K562 (cell line): ENCODE measurements around the gene SLC18A3. TPM values are rescaled to one million over a fixed set of nuclear protein-coding genes. Genes with fewer than 3 reads are reported as not detected.

ENCODE experiments used
- ATF2 ChIP-seq: sonication (generic); formaldehyde crosslinking; IDR thresholded peaks from 2 replicates; pipeline ENCODE4 v1.8.1; 2022; ENCODE audit warnings: missing genetic modification reagents
- FOSL1 ChIP-seq: fragments of 200-800 bp; sonication (Bioruptor generic); conservative IDR thresholded peaks from 2 replicates; pipeline ENCODE4 v1.6.1; 2016; ENCODE audit warnings: missing genetic modification characterization, missing compliant biosample characterization
- IRF1 ChIP-seq: sonication (generic); formaldehyde crosslinking; IDR thresholded peaks from 2 replicates; pipeline ENCODE4 v1.8.0; 2022; ENCODE audit warnings: missing genetic modification reagents, mild to moderate bottlenecking, borderline replicate concordance
- MLX ChIP-seq, 2 experiments: fragments of 450-650 bp in 1 of 2; sonication (generic) in 1 of 2; formaldehyde crosslinking; conservative IDR thresholded peaks; 2 replicates each; pipeline versions ENCODE4 v1.4.0 to v1.8.1; 2020 to 2022; ENCODE audit warnings: mild to moderate bottlenecking in 1 of 2, missing genetic modification reagents in 1 of 2
- NCOA1 ChIP-seq: fragments of 450-650 bp; IDR thresholded peaks from 2 replicates; pipeline ENCODE4 v1.6.1; 2016; ENCODE audit warnings: low read depth
- RBFOX2 ChIP-seq: fragments of 200-400 bp; formaldehyde crosslinking; IDR thresholded peaks from 2 replicates; pipeline ENCODE4 v1.6.1; 2017; ENCODE audit warnings: low read depth, mild to moderate bottlenecking, low read length, moderate library complexity
- RFX7 ChIP-seq: fragments of 250-450 bp; sonication (Bioruptor Pico); IDR thresholded peaks from 2 replicates; pipeline ENCODE4 v1.5.1; 2021; ENCODE audit warnings: mild to moderate bottlenecking
- SMC3 ChIP-seq: conservative IDR thresholded peaks from 2 replicates; pipeline ENCODE4 v1.6.1; 2011; ENCODE audit warnings: low read depth, low read length, improper control_type of control experiment; ENCODE audit not compliant: insufficient read depth
- SRF ChIP-seq, 2 experiments: fragments of 250-450, 450-650 bp in 1 of 2; sonication (Bioruptor Pico) in 1 of 2; sonication (generic) in 1 of 2; formaldehyde crosslinking; IDR thresholded peaks; 2 replicates each; pipeline versions ENCODE4 v1.5.0 to v1.5.1; 2020 to 2022; ENCODE audit warnings: mild to moderate bottlenecking in 1 of 2, missing genetic modification reagents in 1 of 2
- ZFP36 ChIP-seq: fragments of 150-350 bp; IDR thresholded peaks from 2 replicates; pipeline ENCODE4 v1.6.1; 2018; ENCODE audit warnings: low read length, low read depth; ENCODE audit not compliant: partially characterized antibody
- ZFP91 ChIP-seq: sonication (generic); formaldehyde crosslinking; IDR thresholded peaks from 2 replicates; pipeline ENCODE4 v1.8.0; 2022; ENCODE audit warnings: mild to moderate bottlenecking, missing genetic modification reagents
- ZNF23 ChIP-seq: fragments of 250-450 bp; sonication (Bioruptor Pico); IDR thresholded peaks from 2 replicates; pipeline ENCODE4 v1.4.0; 2020; ENCODE audit warnings: mild to moderate bottlenecking
- ZNF77 ChIP-seq: fragments of 250-450 bp; sonication (Bioruptor Pico); IDR thresholded peaks from 2 replicates; pipeline ENCODE4 v1.5.0; 2020
- polyA plus RNA-seq, 8 experiments: library from polyadenylated mRNA; depleted of rRNA in 4 of 8; stranded (reverse) in 5 of 8; unstranded in 3 of 8; fragments of >200 nt; fragmentation: Nextera tagmentation in 2 of 8; fragmentation: Illumina TruSeq in 1 of 8; extraction: Ambion mirVana in 2 of 8; extraction: Trizol in 1 of 8; gene quantifications; 2 replicates each; pipeline versions ENCODE4 v1.2.1 to v1.2.3, GENCODE V29; 2011 to 2014; ENCODE audit warnings: inconsistent platforms in 1 of 8, missing spikeins in 1 of 8
- total RNA-seq, 7 experiments: library from RNA; depleted of rRNA in 6 of 7; stranded (reverse); fragments of >200 nt in 6 of 7; fragmentation: Illumina TruSeq in 2 of 7; extraction: Trizol in 2 of 7; gene quantifications; 2 replicates each; pipeline versions ENCODE4 v1.2.1 to v1.2.3, GENCODE V29; 2011 to 2021; ENCODE audit warnings: low replicate concordance in 1 of 7
- TF ChIP-seq, protein P1 (sequence below), 2 experiments: fragments of 450-650 bp in 1 of 2; sonication (generic) in 1 of 2; formaldehyde crosslinking in 1 of 2; IDR thresholded peaks; 2 replicates each; pipeline versions ENCODE4 v1.7.1 to v1.9.0; 2016 to 2022; ENCODE audit warnings: inconsistent platforms in 1 of 2, mild to moderate bottlenecking in 1 of 2, missing genetic modification reagents in 1 of 2

Gene SLC18A3
- total and polyA plus RNA-seq, 9 of the 15 experiments (the other 6 are each of a cell fraction or from before 2014, with no cell fraction given) = not detected

DNA sequence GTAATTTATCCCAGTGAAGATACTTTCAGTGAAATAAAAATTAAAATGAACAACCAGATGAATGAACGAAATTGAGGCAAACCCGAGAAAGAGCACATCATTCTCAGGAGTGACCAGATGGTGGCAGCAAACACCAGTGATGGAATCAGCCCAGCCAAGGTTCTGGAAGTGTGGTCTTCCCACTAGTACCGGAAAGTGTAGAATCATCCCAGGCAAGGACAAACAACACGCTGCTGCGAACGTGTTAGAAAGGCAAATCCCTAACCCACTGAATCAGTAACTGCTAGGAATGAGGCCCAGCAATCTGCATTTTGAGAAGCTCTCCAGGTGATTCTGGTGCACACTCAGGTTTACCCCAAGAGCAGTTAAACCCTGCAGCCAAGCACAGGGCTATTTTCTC lies 15.5 kb upstream of the SLC18A3 start (continued):
- TF ChIP-seq FOSL1 (no peak), ATF2 (CRISPR knock-in tag) (no peak), ZFP36 (peak; percentile 35), ZNF23 (CRISPR knock-in tag) (no peak), SMC3 (peak; percentile 74), RFX7 (no peak), MLX (CRISPR knock-in tag; conservative IDR thresholded peaks at IDR 0.05) (no peak), ZNF77 (CRISPR knock-in tag) (no peak), NCOA1 (no peak), IRF1 (CRISPR knock-in tag) (no peak), SRF (CRISPR knock-in tag; IDR thresholded peaks at IDR 0.05) (no peak), ZFP91 (CRISPR knock-in tag) (no peak), RBFOX2 (no peak)
- TF ChIP-seq, protein P1, sequence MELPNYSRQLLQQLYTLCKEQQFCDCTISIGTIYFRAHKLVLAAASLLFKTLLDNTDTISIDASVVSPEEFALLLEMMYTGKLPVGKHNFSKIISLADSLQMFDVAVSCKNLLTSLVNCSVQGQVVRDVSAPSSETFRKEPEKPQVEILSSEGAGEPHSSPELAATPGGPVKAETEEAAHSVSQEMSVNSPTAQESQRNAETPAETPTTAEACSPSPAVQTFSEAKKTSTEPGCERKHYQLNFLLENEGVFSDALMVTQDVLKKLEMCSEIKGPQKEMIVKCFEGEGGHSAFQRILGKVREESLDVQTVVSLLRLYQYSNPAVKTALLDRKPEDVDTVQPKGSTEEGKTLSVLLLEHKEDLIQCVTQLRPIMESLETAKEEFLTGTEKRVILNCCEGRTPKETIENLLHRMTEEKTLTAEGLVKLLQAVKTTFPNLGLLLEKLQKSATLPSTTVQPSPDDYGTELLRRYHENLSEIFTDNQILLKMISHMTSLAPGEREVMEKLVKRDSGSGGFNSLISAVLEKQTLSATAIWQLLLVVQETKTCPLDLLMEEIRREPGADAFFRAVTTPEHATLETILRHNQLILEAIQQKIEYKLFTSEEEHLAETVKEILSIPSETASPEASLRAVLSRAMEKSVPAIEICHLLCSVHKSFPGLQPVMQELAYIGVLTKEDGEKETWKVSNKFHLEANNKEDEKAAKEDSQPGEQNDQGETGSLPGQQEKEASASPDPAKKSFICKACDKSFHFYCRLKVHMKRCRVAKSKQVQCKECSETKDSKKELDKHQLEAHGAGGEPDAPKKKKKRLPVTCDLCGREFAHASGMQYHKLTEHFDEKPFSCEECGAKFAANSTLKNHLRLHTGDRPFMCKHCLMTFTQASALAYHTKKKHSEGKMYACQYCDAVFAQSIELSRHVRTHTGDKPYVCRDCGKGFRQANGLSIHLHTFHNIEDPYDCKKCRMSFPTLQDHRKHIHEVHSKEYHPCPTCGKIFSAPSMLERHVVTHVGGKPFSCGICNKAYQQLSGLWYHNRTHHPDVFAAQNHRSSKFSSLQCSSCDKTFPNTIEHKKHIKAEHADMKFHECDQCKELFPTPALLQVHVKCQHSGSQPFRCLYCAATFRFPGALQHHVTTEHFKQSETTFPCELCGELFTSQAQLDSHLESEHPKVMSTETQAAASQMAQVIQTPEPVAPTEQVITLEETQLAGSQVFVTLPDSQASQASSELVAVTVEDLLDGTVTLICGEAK (IDR thresholded peaks at IDR 0.05) = no peak
- TF ChIP-seq, protein P1 (CRISPR knock-in tag; IDR thresholded peaks at IDR 0.05) = no peak
